ENCODE data around the gene IMPACT.

The IMPACT gene

GRCh38 chr18:24436939-24437338 is 10.5 kb downstream of the IMPACT start:
- TF ChIP-seq TAF1 (IDR thresholded peaks at IDR 0.05; ENCODE audit: borderline replicate concordance, insufficient read depth, low read length) = no peak
- no peak for TF ChIP-seq REST (IDR thresholded peaks at IDR 0.05; ENCODE audit: insufficient read depth in 1 of 2, low read depth in 2 of 2, low read length in 2 of 2)
- no peak for TF ChIP-seq SIN3A (IDR thresholded peaks at IDR 0.05; ENCODE audit: borderline replicate concordance, insufficient read depth, low read length)
- TF ChIP-seq POLR2AphosphoS5 (IDR thresholded peaks at IDR 0.05; ENCODE audit: low read depth, low read length) = no peak
- TF ChIP-seq FOXP2 (optimal IDR thresholded peaks at IDR 0.05; ENCODE audit: borderline replicate concordance, extremely low read depth, extremely low read length, insufficient read depth) = no peak

- TF ChIP-seq POLR2AphosphoS5 (IDR thresholded peaks at IDR 0.05; ENCODE audit: low read depth, low read length) (no peak), SIN3A (IDR thresholded peaks at IDR 0.05; ENCODE audit: borderline replicate concordance, insufficient read depth, low read length) (no peak), FOXP2 (optimal IDR thresholded peaks at IDR 0.05; ENCODE audit: borderline replicate concordance, extremely low read depth, extremely low read length, insufficient read depth) (no peak), REST (IDR thresholded peaks at IDR 0.05; ENCODE audit: insufficient read depth in 1 of 2, low read depth in 2 of 2, low read length in 2 of 2) (no peak), TAF1 (IDR thresholded peaks at IDR 0.05; ENCODE audit: borderline replicate concordance, insufficient read depth, low read length) (no peak)
These were observed 17.4 kb downstream of the IMPACT start for GRCh38 chr18:24443870-24444269.

GRCh38 chr18:24446453-24446852 is 20.0 kb downstream of the IMPACT start:
- TF ChIP-seq FOXP2 (optimal IDR thresholded peaks at IDR 0.05; ENCODE audit: borderline replicate concordance, extremely low read depth, extremely low read length, insufficient read depth) = no peak
- no peak for TF ChIP-seq POLR2AphosphoS5 (IDR thresholded peaks at IDR 0.05; ENCODE audit: low read depth, low read length)
- no peak for TF ChIP-seq TAF1 (IDR thresholded peaks at IDR 0.05; ENCODE audit: borderline replicate concordance, insufficient read depth, low read length)
- no peak for TF ChIP-seq REST (IDR thresholded peaks at IDR 0.05; ENCODE audit: insufficient read depth in 1 of 2, low read depth in 2 of 2, low read length in 2 of 2)
- TF ChIP-seq SIN3A (IDR thresholded peaks at IDR 0.05; ENCODE audit: borderline replicate concordance, insufficient read depth, low read length) = no peak

- TF ChIP-seq TAF1 (IDR thresholded peaks at IDR 0.05; ENCODE audit: borderline replicate concordance, insufficient read depth, low read length) = no peak
- no peak for TF ChIP-seq FOXP2 (optimal IDR thresholded peaks at IDR 0.05; ENCODE audit: borderline replicate concordance, extremely low read depth, extremely low read length, insufficient read depth)
- no peak for TF ChIP-seq SIN3A (IDR thresholded peaks at IDR 0.05; ENCODE audit: borderline replicate concordance, insufficient read depth, low read length)
- TF ChIP-seq POLR2AphosphoS5 (IDR thresholded peaks at IDR 0.05; ENCODE audit: low read depth, low read length) = no peak
- TF ChIP-seq REST (IDR thresholded peaks at IDR 0.05; ENCODE audit: insufficient read depth in 1 of 2, low read depth in 2 of 2, low read length in 2 of 2) = no peak
These were observed 20.6 kb downstream of the IMPACT start for GRCh38 chr18:24446953-24447538.
